Fibroblast of lung (primary cell): Measurements from ENCODE around the gene NEXN.

ENCODE experiments used
- EZH2 ChIP-seq: IDR thresholded peaks from 2 replicates; pipeline ENCODE4 v1.5.1; 2012; ENCODE audit warnings: low read length, control low read depth, mild to moderate bottlenecking; ENCODE audit errors: missing control alignments
- TF ChIP-seq, protein P1 (sequence below), 2 donors: IDR thresholded peaks in 1 of 2; conservative IDR thresholded peaks in 1 of 2; 1 replicate in 1 of 2; 2 replicates in 1 of 2; pipeline ENCODE4 v1.5.1; 2011 to 2012; ENCODE audit warnings: low read length in 2 of 2, control low read depth in 1 of 2, inconsistent platforms in 1 of 2, low read depth in 1 of 2, mild to moderate bottlenecking in 1 of 2

DNA sequence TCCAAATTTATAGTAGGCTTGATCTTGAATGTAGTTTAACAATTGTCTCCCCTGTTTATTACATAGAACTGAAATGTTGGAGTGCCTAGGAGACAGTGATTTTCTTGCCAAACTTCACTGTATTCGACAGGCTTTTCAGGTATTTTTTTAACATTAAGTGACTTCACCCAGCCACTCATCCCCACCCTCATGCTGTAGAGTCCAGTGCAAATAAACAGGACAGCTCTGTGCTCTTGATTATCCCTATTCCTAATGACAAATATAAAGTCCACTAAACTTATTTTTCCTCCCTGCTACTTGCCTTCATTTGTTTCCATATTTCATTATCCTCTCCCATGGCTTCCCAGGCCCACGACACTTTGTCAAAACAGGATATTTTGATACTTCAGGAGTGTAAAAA lies 29.2 kb upstream of the NEXN start:
- TF ChIP-seq, protein P1, sequence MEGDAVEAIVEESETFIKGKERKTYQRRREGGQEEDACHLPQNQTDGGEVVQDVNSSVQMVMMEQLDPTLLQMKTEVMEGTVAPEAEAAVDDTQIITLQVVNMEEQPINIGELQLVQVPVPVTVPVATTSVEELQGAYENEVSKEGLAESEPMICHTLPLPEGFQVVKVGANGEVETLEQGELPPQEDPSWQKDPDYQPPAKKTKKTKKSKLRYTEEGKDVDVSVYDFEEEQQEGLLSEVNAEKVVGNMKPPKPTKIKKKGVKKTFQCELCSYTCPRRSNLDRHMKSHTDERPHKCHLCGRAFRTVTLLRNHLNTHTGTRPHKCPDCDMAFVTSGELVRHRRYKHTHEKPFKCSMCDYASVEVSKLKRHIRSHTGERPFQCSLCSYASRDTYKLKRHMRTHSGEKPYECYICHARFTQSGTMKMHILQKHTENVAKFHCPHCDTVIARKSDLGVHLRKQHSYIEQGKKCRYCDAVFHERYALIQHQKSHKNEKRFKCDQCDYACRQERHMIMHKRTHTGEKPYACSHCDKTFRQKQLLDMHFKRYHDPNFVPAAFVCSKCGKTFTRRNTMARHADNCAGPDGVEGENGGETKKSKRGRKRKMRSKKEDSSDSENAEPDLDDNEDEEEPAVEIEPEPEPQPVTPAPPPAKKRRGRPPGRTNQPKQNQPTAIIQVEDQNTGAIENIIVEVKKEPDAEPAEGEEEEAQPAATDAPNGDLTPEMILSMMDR (conservative IDR thresholded peaks at IDR 0.05 in 1 of 2, IDR thresholded peaks at IDR 0.05 in 1 of 2; ENCODE audit: low read depth in 1 of 2, low read length in 2 of 2) = no peak
- no peak for TF ChIP-seq EZH2
